GF-D8 (cell line): ENCODE results near the gene EPYC.

Source experiments
- DNase-seq: peaks from one replicate; lab custom pipeline; 2025; lab: John Stamatoyannopoulos, UW

EPYC gene

GRCh38 chr12:90954921-90955320 lies 49.9 kb downstream of the EPYC start, which contains the start of gene CCER1:
TSS of gene CCER1 (minus strand) at chr12:90955176. CDS start at chr12:90954742, 434 bp downstream.
- DNase-seq = no peak

DNA sequence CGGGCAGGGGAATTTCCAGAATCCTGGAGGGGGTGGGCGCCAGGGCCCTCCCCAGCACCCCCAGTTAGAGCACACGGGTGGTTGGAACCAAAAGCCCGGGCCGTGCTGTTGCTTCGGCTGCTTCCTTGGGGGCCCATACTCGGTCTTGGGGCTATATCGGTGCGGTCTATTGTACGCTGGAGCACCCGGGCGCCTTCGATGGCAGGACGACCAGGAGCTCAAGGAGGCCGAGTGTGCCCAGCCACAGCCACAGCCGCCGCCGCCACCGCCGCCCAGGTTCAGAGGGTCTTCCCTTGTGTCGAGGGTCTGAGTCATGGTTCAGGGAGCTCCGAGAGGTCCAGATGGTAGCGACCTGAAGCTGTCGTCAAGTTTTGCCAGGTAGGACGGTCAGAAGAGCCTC lies 50.3 kb downstream of the EPYC start:
- DNase-seq = no peak

DNA sequence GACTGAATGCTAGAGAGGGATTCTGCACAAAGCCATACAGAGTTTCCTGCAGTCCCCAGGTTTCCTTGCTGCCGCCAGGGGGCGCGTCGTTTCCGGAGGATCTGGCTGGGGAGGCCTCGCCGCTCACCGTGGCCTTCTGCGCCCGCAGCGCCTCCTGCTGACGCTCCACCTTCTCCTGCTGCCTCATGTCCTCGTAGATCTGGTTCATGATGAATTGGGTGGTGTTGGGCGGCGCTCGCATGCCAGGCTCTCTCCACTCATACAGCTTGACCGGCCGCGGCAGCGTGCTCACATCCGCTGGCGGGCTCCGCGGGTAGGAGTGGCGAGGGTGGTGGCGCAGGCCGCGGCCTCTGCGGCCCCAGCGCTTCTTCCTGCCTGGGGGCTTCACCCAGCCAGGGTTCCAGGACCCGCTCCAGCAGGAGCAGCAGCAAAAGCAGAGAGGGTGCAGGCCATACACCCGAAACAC lies 50.8 kb downstream of the EPYC start:
- DNase-seq = no peak

DNA sequence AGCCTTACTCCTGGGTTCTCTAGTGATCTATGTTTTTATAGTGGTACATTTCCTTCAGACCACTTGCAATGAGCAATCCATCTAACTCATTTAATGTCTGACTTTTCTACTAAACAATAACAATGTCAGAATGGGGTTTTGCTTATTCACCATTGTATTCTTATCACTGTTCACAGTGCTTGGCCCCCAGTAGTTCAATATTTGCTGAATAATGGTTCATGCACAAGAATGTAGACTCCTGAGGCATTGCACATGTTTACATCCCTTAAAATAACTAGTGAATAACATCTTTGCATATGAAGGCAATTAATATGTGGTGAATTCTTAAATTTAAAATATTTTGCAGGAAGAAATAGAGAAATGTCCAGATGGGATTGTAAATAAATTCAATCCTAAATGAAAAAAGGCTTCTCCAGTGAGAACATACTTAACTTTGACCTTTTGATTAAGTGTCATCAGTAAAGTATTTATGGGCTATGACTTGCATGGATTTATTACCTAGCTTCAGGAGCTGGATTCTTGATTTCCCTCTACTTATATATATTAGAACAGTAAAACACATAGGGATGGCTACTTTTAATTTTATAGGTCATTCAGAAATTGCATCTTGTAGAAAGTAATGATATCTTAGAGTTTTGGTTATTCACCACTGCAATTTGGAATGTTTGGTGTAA lies 53.2 kb downstream of the EPYC start:
- DNase-seq = no peak

- DNase-seq = no peak
Observed at GRCh38 chr12:90947869-90948268, 56.9 kb downstream of the EPYC start.

DNA sequence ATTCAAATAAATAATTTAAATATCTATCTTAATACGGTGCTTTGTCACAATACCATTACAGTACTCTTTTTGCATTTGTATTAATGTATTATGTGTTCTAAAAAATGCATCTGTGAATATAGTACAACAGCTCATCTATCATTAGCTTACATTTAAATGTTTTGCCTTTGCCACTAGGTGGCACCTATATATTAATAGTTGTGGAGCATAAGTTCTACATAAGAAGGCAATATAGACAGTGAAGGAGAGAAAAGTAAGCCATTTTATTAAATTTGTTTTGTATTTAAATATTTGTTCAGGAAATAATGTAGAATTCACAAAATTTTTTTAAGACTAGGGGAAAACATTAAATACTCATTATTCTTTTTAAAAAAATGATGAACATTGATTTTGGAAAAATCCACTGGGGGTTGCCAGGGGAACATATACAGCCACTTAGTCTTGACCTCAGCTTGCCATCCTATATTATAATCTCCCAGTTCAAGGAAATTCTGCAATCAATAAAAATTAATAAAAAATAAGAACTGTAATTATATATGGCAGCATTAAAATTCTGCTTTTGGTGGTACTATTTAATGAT lies 59.6 kb downstream of the EPYC start:
- DNase-seq = no peak

DNA sequence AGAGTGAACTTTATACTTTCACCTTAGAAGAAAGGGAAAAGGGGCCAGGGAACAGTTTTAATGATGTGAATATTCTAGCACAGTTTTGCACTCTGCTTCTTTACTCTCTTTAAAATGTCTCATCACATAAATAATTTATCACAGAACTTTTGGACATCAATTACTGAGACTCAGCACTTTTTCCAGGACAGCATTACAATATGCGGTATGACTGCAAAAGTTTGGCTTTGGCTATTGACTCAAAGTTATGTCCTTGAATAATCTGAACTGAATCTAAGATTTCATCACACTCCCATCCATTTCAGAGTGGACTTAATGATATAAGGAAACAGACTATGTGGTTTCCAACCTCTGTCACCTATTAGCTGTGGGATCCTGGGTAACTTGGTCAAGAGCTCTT lies 61.5 kb downstream of the EPYC start:
- no peak for DNase-seq

DNA sequence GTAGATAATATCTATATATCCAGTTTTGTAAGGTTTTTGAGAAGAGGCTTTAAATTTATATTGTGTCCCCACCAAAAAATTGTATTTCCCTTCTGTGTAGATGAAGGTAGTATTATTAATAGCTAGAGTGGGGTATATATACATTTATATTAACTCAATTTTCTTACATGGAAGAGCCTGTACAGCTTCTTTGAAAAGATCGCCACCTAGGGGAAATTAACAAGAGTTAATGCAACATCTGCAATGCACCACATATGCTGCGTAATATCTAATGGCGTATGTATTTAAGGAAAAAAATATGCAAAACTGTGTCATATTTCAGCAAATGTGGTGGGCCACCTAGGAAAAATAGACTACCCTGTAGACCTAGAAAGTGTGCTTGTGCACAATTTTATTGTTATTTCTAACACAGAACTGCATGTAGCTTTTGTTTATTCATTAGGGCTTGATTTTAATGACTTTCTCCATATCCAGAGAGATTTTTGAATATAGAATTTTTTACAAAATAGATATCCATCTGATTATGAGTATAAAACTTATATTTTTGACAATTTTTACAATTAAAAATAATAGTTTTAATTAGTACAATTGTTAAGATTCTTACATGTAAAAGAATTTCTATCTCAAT lies 63.8 kb downstream of the EPYC start:
- DNase-seq = no peak

DNA sequence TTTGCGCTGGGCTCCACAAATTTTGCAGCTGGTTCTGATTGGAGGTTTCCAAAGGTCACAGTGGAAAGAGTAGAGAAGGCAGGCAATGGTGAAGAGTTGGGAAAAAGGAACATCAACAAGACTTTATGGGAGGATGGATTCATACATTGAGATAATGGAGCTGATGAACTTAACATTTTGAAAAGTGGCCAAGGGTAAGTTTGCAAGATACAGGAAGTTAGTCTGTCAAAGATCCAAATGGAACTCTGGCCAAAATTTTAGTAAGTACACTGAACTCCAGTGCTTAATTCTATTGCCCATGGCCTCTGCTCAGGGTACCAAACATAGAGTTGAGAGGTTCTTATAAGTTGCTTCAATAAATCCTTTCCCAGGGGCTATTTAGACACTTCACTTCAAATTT lies 65.4 kb downstream of the EPYC start:
- no peak for DNase-seq

- no peak for DNase-seq
Observed at GRCh38 chr12:90938451-90938850, 66.3 kb downstream of the EPYC start.

DNA sequence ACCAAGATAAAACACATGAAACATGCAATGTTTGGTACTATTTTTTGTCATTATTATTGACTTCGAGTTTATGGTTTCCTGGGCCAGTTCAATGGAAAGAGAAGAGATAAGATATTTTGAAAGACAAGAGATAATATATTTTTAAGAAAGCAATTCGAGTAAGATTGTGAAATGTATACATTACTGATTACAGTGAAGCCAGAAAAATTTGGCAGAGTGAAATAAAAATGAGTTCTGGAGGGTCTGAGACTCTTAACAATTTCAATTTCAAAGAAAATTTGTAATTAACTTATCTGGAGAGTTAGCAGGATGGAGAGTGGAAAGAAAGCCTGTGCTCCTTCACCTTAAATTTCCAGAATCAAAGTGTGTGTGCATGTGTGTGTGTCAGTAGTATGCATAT lies 67.1 kb downstream of the EPYC start:
- no peak for DNase-seq

DNA sequence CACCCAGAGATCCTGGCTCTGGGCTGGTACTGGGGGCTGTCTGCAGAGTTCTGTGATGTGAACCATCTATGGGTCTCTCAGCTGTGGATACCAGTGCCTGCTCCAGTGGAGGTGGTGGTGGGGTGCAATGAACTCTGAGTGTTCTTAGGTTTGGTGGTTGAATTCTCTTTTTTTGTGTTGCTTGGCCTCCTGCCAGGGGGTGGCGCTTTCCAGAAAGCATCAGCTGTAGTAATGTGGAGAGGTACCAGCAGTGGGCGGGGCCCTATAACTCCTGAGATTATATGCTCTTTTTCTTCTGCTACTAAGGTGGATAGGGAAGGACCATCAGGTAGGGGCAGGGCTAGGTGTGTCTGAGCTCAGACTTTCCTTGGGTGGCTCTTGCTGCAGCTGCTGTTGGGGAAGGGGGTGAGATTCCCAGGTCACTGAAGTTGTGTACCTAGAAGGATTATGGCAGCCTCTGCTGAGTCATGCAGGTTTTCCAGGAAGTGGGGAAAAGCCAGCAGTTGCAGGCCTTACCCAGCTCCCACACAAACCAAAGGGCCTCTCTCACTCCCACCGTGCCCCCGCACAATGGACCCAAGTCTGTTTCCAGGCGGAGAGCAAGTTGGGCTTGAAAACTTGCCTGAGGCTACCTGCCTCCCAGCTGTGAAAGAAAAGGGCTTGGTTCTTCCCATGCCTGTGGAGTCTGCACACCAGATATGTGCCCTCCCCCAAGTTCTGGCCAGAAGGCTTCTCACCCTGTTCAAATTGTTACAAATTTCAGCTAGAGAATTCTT lies 68.4 kb downstream of the EPYC start:
- DNase-seq = no peak

DNA sequence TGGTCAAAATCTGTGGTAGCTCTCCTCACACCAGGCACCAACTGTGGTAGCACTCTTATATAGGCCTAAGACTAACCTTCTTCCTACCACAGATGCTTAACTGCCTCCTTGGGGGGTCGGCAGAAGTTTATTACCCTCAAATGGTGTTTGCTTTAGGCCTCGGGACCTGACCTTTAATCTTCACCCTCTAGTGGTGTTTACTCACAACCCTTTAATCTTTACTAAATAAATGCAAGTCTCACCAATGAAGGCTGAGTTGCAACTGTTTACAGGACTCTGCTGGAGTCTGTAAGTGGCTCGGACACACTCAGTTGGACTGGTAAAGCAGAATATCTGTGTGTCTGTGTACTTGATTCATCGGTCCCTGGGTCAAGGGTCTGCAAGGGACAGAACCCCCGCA lies 79.2 kb downstream of the EPYC start:
- no peak for DNase-seq

DNA sequence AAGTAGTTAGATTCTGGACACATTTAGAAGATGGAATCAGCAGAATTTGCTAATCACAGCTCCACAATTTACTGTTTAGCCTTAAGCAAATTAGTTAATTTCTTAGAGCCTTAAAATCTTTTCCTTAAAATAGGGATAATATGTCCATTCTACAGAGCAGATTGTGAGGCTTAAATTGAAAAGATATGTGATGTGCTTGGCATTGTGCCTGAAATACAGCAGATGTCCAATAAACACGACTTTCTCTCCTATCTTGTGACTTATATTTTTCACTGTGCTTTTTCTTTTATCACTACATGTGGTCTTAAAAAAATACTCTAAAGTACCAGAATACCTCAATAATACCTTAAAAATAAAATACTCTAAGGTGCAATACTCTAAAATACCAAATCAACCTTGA lies 80.4 kb downstream of the EPYC start:
- DNase-seq = no peak

DNA sequence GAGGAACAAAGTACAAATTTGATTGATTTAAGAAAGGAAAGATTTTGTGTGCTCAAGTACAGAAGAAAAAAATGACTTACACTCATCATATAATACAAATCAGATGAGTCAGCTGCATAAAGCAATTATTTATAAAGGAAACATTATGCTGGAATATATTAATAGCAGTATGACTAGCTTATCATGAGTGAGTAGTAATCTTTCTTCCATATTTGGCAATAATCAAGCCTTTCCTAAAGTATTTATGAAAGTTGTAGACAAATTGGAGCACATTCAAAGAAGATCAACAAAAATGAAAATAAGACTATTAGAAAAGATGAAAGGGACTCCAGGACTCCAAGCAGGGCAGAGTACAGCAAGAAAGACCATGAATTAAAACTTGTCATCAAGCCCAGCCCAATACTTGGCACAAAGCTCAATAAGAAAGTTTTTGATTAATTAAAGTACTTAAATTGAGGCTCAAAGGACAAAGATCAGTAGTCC lies 82.6 kb downstream of the EPYC start:
- DNase-seq = no peak

DNA sequence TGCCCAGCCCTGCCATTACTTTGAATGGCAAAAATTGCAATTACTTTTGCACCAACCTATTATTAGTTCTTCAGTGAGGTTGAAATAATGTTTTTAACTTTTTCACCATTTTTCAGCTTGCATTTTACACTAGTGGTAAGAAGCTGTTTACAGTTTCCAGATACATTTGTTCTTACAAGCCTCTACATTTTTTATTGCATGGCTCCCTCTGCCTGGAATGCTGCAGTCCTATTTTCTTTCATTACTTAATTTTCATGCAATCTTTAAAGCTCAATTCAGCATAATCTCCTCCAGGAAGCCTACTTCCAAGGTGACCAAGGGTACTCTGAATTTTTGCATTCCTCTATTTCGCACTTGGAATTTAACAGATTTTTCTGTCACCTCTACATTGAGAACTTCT lies 83.2 kb downstream of the EPYC start:
- no peak for DNase-seq

DNA sequence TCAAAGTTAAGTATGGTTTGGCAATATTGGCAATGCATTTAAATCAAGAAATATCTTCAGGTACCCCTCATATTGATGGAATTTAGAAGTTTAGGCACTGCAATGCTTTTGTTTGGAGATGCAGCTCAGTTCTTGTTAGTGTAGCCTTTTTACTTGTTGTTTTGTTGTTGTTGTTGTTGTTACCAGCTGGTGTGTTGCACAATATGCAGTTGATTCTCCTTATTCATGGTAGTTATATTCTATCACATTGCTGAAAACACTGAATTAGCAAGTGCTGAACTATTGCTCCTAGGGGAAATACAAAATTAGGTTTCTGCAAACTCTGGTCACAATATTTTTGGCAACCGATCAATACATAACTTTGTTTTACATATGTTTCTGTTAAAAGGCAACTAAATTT lies 84.5 kb downstream of the EPYC start:
- DNase-seq = no peak

DNA sequence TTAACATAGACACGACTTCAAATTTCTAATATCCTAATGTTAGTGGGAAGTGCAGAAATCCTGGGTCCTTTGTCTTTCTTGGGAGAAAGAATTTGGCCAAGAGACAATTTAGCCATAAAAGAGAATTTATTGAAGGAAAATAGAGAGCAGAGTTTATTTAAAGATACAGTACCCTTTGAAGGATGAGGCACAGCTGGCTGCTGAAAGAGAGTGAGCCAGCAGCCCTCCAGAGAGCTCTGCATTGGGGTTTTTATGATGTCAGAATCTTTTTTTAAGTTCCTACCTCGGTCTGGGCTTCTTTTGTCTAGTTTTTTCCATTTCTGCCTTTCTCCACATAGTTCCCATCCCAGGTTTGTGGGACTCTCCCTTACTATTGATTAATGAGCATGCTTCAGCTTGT lies 87.3 kb downstream of the EPYC start:
- DNase-seq = no peak

DNA sequence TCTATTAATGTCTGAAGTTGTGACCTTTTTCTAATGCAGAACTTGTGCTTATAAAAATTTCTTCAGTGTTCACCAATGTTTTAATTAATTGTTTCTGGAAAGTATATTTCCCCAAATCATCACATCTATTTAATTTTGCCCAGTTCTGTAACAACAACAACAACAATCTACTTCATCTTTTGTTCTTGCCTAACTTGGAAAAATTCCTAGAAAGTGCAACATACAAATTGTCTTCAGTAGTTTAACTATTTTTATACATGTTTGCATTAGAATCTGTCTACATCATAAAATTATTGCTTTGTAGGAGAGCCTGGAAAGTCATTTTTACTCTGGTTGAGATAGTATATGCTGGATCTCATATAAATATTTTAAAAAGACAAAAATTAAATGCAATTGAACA lies 88.3 kb downstream of the EPYC start:
- DNase-seq = no peak

DNA sequence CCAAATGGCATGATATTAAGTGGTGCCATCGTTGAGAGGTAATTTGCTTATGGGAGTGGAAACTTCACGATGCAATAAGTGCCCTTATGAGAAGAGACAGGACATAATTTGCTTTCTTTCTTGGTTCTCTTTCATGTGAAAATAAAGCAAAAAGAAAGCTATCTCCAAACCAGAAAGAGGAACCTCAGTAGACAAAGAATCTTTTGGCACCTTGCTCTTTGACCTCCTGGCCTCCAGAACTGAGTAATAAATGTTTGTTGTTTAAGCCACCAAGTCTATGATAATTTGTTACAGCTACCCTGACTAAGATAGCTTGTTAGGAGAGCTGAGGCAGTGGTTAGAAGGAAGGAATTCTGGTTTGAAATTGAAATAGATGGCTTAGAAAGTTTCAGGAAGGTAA lies 89.4 kb downstream of the EPYC start:
- DNase-seq = no peak
